ENCODE data around the gene C22orf23. TPM values are rescaled to one million over a fixed set of nuclear protein-coding genes. Genes with fewer than 3 reads are reported as not detected.

Gene C22orf23
- total and polyA plus RNA-seq, 2 of the 13 experiments (the other 11 are each of a cell fraction or from before 2014, with no cell fraction given): 0.21 to 0.24 TPM

DNA sequence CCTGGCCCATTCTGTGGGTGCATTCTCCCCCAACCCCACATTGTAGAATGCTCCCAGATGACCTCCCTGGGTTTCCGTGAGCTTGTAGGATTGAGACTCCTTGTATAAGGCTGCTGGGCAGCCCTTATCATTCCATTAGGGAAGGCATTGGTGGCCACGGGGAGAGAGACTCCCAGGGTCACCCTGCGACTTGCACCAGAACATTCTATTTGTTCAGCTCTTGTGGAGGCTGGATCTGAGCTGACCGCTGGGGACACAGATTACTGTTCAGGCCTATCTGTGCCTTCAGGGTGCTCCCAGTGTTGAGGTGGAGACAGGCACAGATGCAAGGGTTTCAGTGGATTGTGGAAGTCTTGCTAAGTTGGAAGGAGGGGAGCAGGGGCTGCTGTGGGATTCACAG lies 29.5 kb downstream of the C22orf23 start:
- no peak overlapping the region for H3K4me2 ChIP-seq (ENCODE audit: low read depth, low read length)
- H2AFZ ChIP-seq (ENCODE audit: low read length): no peak overlapping the region
- no peaks in the 10 kb centered on the region for H3K9me3 ChIP-seq (ENCODE audit: low read length)
- no peak overlapping the region for H3K9ac ChIP-seq (ENCODE audit: insufficient read depth, low read depth, low read length)
- H3K27ac ChIP-seq (ENCODE audit: extremely low read length, insufficient read depth, low read length): no peak overlapping the region
- no peaks in the 10 kb centered on the region for H3K27me3 ChIP-seq (ENCODE audit: control insufficient read depth in 1 of 2, insufficient read depth in 2 of 2, low read length in 2 of 2)
- FAIRE-seq: no peak
- 100% methylated on average over 4 of the region's 4 CpGs for WGBS (ENCODE audit: low lambda C conversion rate)
- no peaks in the 10 kb centered on the region for H4K20me1 ChIP-seq (ENCODE audit: insufficient read depth, low read length)
- H3K79me2 ChIP-seq (ENCODE audit: insufficient read depth, low read length): no peaks in the 10 kb centered on the region
- no TSS peak for BruUV-seq (replicated peaks)
- DNase-seq (ENCODE audit: low spot score): no peak
- POLR2A ChIA-PET: no interaction called here
- intact Hi-C loops (cut with micrococcal nuclease; ENCODE audit: unreplicated experiment): no loop called here
- no peak overlapping the region for H3K4me3 ChIP-seq (replicated peaks in 1 of 3; ENCODE audit: insufficient read depth in 1 of 3, low read depth in 2 of 3, low read length in 3 of 3)
- peaks cover 21 to 37% of the 10 kb centered on the region in 2 experiments; a peak in 4 of 5 replicates for H3K36me3 ChIP-seq (replicated peaks in 1 of 2; ENCODE audit: control insufficient read depth in 1 of 2, insufficient read depth in 2 of 2, low read length in 2 of 2)
- in situ Hi-C loops (cut with HindIII; ENCODE audit: extremely low pct_ligation_motif_present, low pct_unique_long_range_greater_than_20kb): no loop called here
- CTCF ChIA-PET (ENCODE audit: low intra/inter-chr PET ratio, low total read pairs): no interaction called here
- ATAC-seq: no peak
- no peaks in the 10 kb centered on the region for H3K4me1 ChIP-seq (ENCODE audit: insufficient read depth, low read length)
- TF ChIP-seq CHCHD3 (CRISPR knock-in tag; IDR thresholded peaks at IDR 0.05) (no peak), FOXM1 (CRISPR knock-in tag; IDR thresholded peaks at IDR 0.05) (no peak), MED8 (CRISPR knock-in tag; IDR thresholded peaks at IDR 0.05; ENCODE audit: insufficient replicate concordance) (no peak), ZNF20 (CRISPR knock-in tag; IDR thresholded peaks at IDR 0.05) (no peak)

DNA sequence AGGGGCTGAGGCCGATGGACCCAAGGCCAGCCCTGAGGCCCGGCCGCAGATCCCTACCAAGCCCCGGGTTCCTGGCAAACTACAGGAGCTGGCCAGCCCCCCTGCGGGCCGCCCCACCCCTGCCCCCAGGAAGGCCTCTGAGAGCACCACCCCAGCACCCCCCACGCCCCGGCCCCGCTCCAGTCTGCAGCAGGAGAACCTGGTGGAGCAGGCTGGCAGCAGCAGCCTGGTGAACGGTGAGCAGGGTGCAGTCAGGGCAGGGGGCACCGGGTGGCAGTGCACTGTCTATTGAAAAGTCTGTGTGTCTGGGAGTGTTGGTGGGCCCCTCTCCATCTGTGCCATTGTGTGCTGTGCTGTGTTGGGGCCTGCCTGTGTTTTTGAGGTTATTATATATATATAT lies 31.2 kb downstream of the C22orf23 start:
- DNase-seq (ENCODE audit: low spot score) (no peak), FAIRE-seq (no peak), ATAC-seq (no peak; the same call in 2 of the 3 replicates)
- H3K27me3 ChIP-seq (ENCODE audit: control insufficient read depth in 1 of 2, insufficient read depth in 2 of 2, low read length in 2 of 2): no peaks in the 10 kb centered on the region
- no TSS peak for BruUV-seq (replicated peaks)
- no peaks in the 10 kb centered on the region for H3K9me3 ChIP-seq (ENCODE audit: low read length)
- in situ Hi-C loops (cut with HindIII; ENCODE audit: extremely low pct_ligation_motif_present, low pct_unique_long_range_greater_than_20kb): no loop called here
- intact Hi-C loops (cut with micrococcal nuclease; ENCODE audit: unreplicated experiment): no loop called here
- 100% methylated on average over 1 of the region's 11 CpGs for WGBS (ENCODE audit: low lambda C conversion rate)
- TF ChIP-seq ZNF614 (CRISPR knock-in tag; IDR thresholded peaks at IDR 0.05; ENCODE audit: borderline replicate concordance): no peak
- TF ChIP-seq, protein P1, sequence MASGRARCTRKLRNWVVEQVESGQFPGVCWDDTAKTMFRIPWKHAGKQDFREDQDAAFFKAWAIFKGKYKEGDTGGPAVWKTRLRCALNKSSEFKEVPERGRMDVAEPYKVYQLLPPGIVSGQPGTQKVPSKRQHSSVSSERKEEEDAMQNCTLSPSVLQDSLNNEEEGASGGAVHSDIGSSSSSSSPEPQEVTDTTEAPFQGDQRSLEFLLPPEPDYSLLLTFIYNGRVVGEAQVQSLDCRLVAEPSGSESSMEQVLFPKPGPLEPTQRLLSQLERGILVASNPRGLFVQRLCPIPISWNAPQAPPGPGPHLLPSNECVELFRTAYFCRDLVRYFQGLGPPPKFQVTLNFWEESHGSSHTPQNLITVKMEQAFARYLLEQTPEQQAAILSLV (CRISPR knock-in tag; IDR thresholded peaks at IDR 0.05; ENCODE audit: borderline replicate concordance): no peak
- TF ChIP-seq, protein P2, sequence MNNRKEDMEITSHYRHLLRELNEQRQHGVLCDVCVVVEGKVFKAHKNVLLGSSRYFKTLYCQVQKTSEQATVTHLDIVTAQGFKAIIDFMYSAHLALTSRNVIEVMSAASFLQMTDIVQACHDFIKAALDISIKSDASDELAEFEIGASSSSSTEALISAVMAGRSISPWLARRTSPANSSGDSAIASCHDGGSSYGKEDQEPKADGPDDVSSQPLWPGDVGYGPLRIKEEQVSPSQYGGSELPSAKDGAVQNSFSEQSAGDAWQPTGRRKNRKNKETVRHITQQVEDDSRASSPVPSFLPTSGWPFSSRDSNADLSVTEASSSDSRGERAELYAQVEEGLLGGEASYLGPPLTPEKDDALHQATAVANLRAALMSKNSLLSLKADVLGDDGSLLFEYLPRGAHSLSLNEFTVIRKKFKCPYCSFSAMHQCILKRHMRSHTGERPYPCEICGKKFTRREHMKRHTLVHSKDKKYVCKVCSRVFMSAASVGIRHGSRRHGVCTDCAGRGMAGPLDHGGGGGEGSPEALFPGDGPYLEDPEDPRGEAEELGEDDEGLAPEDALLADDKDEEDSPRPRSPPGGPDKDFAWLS (CRISPR knock-in tag; IDR thresholded peaks at IDR 0.05; ENCODE audit: borderline replicate concordance): no peak
- TF ChIP-seq KLF16 (CRISPR knock-in tag; IDR thresholded peaks at IDR 0.05): no peak
- no peak for TF ChIP-seq ZNF709 (CRISPR knock-in tag; IDR thresholded peaks at IDR 0.05)
- TF ChIP-seq AGO2 (optimal IDR thresholded peaks at IDR 0.05; ENCODE audit: low read depth, low read length): peak; percentile 5
- H3K4me2 ChIP-seq (ENCODE audit: low read depth, low read length): no peak overlapping the region
- POLR2A ChIA-PET: interaction anchor here (0.6 to 0.7 kb wide), 2 partner anchors 10 to 60 kb away, joined by 3 read pairs; no protein-coding TSS in a partner anchor
- no peaks in the 10 kb centered on the region for H3K79me2 ChIP-seq (ENCODE audit: insufficient read depth, low read length)
- H3K9ac ChIP-seq (ENCODE audit: insufficient read depth, low read depth, low read length): no peak overlapping the region
- no peak overlapping the region for H2AFZ ChIP-seq (ENCODE audit: low read length)
- H3K36me3 ChIP-seq (replicated peaks in 1 of 2; ENCODE audit: control insufficient read depth in 1 of 2, insufficient read depth in 2 of 2, low read length in 2 of 2): peaks cover 20 to 46% of the 10 kb centered on the region in 2 experiments; a peak in 4 of 5 replicates
- no peak overlapping the region for H3K27ac ChIP-seq (ENCODE audit: extremely low read length, insufficient read depth, low read length)
- CTCF ChIA-PET (ENCODE audit: low intra/inter-chr PET ratio, low total read pairs): no interaction called here
- H4K20me1 ChIP-seq (ENCODE audit: insufficient read depth, low read length): no peaks in the 10 kb centered on the region
- H3K4me1 ChIP-seq (ENCODE audit: insufficient read depth, low read length): no peaks in the 10 kb centered on the region; the same call in 1 of the 2 replicates
- H3K4me3 ChIP-seq (replicated peaks in 1 of 3; ENCODE audit: insufficient read depth in 1 of 3, low read depth in 2 of 3, low read length in 3 of 3): no peak overlapping the region

Measured in HepG2 (cell line).